GM12875 (cell line): Measurements from ENCODE around the gene PCDH8.

Experiments
- H3K4me3 ChIP-seq: one replicate; pipeline ENCODE4 v1.5.1; 2011; ENCODE audit warnings: low read depth, low read length, control low read depth
- CTCF ChIP-seq: IDR thresholded peaks from 2 replicates; pipeline ENCODE4 v1.5.1; 2011; ENCODE audit warnings: low read depth, mild to moderate bottlenecking, control low read depth, inconsistent platforms, low read length, moderate library complexity, borderline replicate concordance; ENCODE audit not compliant: insufficient read depth

The PCDH8 gene

GRCh38 chr13:52848455-52849195 is at the start of gene PCDH8:
Gene PCDH8 (minus strand): TSS chr13:52848640. CDS start chr13:52848436, 204 bp downstream.
- H3K4me3 ChIP-seq, result no peak within 1 kb of the TSS
- no peak for TF ChIP-seq CTCF

GRCh38 chr13:52896827-52897659 is 48.6 kb upstream of the PCDH8 start:
- H3K4me3 ChIP-seq, result no peak overlapping the region
- peak; percentile 67; the same call in 1 of the 2 replicates for TF ChIP-seq CTCF

GRCh38 chr13:52894413-52894812 is 46.0 kb upstream of the PCDH8 start:
- TF ChIP-seq CTCF, result no peak

GRCh38 chr13:52892925-52893324 is 44.5 kb upstream of the PCDH8 start:
- no peak for TF ChIP-seq CTCF

More at GRCh38 chr13:52894413-52894812, 46.0 kb upstream of the PCDH8 start:
- H3K4me3 ChIP-seq, result no peak overlapping the region

GRCh38 chr13:52891706-52892105 is 43.3 kb upstream of the PCDH8 start:
- TF ChIP-seq CTCF, result no peak
- H3K4me3 ChIP-seq, result no peak overlapping the region

More at GRCh38 chr13:52892925-52893324, 44.5 kb upstream of the PCDH8 start:
- no peak overlapping the region for H3K4me3 ChIP-seq

GRCh38 chr13:52887165-52887564 is 38.7 kb upstream of the PCDH8 start:
- no peak overlapping the region for H3K4me3 ChIP-seq
- no peak for TF ChIP-seq CTCF
